ENCODE data around the gene ANO6. TPM values are rescaled to one million over a fixed set of nuclear protein-coding genes. Genes with fewer than 3 reads are reported as not detected.

The ANO6 gene
- total RNA-seq, 2 donors from 2014 or later = 24.4 to 28.0 TPM

DNA sequence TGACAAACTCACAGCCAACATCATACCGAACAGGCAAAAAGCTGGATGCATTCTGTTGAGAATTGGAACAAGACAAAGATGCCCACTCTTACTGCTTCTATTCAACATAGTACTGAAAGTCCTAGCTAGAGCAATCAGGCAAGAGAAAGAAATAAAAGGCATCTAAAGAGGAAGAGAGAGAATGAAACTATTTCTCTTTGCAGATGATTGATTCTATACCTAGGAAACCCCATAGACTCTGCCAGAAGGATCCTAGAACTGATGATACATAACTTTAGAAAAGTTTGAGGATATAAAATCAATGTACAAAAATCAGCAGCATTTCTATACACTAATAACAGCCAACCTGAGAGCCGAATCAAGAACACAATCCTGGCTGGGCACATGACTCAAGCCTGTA lies 6.1 kb upstream of the ANO6 start:
- WGBS, 2 donors = 93 to 98% methylated on average over 2 of the region's 2 CpGs
- intact Hi-C loops (cut with DNase I) = no loop called here
- H3K9me3 ChIP-seq = no peaks in the 10 kb centered on the region

DNA sequence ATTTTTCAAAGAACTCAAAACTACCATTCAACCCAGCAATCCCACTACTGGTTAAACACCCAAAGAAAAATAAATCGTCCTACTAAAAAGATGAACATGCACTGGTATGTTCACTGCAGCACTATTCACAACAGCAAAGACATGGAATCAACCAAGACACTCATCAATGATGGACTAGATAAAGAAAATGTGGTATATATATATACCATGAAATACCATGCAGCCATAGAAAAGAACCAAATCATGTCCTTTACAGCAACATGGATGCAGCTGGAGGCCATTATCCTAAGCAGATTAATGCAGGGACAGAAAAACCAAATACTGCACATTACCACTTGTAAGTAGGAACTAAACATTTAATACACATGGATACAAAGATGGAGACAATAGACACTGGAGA lies 3.8 kb upstream of the ANO6 start:
- H3K4me3 ChIP-seq = no peak overlapping the region
- ATAC-seq = no peak
- H3K9me3 ChIP-seq = no peaks in the 10 kb centered on the region
- DNase-seq = no peak
- H3K36me3 ChIP-seq (replicated peaks in 1 of 2; ENCODE audit: insufficient read depth in 1 of 2, low read depth in 2 of 2) = no peaks in the 10 kb centered on the region
- H3K27me3 ChIP-seq = no peaks in the 10 kb centered on the region
- TF ChIP-seq, protein P1, sequence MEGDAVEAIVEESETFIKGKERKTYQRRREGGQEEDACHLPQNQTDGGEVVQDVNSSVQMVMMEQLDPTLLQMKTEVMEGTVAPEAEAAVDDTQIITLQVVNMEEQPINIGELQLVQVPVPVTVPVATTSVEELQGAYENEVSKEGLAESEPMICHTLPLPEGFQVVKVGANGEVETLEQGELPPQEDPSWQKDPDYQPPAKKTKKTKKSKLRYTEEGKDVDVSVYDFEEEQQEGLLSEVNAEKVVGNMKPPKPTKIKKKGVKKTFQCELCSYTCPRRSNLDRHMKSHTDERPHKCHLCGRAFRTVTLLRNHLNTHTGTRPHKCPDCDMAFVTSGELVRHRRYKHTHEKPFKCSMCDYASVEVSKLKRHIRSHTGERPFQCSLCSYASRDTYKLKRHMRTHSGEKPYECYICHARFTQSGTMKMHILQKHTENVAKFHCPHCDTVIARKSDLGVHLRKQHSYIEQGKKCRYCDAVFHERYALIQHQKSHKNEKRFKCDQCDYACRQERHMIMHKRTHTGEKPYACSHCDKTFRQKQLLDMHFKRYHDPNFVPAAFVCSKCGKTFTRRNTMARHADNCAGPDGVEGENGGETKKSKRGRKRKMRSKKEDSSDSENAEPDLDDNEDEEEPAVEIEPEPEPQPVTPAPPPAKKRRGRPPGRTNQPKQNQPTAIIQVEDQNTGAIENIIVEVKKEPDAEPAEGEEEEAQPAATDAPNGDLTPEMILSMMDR (IDR thresholded peaks at IDR 0.05) = no peak
- H3K27ac ChIP-seq = no peak overlapping the region
- intact Hi-C loops (cut with DNase I) = no loop called here
- no peaks in the 10 kb centered on the region for H3K4me1 ChIP-seq
- 73 to 84% methylated on average over 1 of the region's 1 CpG for WGBS, 2 donors

More for the DNA sequence above, 6.1 kb upstream of the ANO6 start:
- Histone ChIP-seq H3K36me3 (replicated peaks in 1 of 2; ENCODE audit: insufficient read depth in 1 of 2, low read depth in 2 of 2) (no peaks in the 10 kb centered on the region), H3K27me3 (no peaks in the 10 kb centered on the region), H3K27ac (no peak overlapping the region), H3K4me1 (no peaks in the 10 kb centered on the region), H3K4me3 (no peak overlapping the region)
- DNase-seq (no peak), ATAC-seq (no peak)
- TF ChIP-seq, protein P1 (IDR thresholded peaks at IDR 0.05) = no peak
- TF ChIP-seq POLR2A (IDR thresholded peaks at IDR 0.05) = no peak

DNA sequence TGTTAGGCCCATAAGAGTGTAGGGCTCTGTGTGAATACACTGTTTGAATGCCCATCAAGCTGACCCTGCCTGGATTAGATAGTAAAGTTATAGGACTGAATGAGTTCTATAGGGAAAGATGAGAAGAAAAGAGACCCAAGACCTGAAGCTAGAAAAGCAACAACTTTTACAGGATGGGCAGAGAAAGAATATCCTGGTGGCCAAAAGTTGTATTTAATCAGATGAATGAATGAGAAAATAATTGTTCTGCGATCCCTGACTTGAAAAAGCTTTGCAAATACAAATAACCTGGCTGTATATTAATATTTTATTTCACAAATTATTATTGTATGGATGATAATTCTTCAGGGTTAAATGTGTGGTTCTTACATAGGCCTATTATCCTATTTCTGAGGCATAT lies 2.8 kb upstream of the ANO6 start:
- no peaks in the 10 kb centered on the region for H3K36me3 ChIP-seq (replicated peaks in 1 of 2; ENCODE audit: insufficient read depth in 1 of 2, low read depth in 2 of 2)
- H3K4me1 ChIP-seq = peaks cover 7% of the 10 kb centered on the region
- intact Hi-C loops (cut with DNase I) = no loop called here
- TF ChIP-seq, protein P1 (IDR thresholded peaks at IDR 0.05) = peak in 1 of 7 experiments; percentile 7
- TF ChIP-seq POLR2A (IDR thresholded peaks at IDR 0.05) = no peak
- ATAC-seq = no peak
- DNase-seq = no peak
- WGBS, 2 donors = 95 to 97% methylated on average over 1 of the region's 1 CpG
- H3K27me3 ChIP-seq = no peaks in the 10 kb centered on the region
- H3K9me3 ChIP-seq = no peaks in the 10 kb centered on the region
- no peak overlapping the region for H3K4me3 ChIP-seq
- H3K27ac ChIP-seq = no peak overlapping the region

DNA sequence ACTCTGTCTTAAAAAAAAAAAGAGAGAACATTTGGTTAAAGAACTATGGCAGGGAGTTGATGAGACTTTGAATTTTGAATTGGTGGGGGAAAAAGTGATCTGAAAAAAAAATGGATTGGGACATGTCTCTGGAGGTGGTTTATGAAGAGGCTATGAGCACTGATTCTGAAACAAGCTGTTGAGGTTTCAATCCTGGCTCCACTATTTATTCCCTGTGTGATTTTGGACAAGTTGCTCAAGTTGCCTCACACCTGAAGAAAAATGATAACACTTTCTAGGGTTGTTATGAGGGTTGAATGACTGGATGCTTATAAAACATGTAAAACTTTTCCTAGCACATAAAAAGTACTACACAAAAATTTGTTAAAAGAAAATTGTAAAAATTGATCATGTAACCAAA lies 1.8 kb upstream of the ANO6 start:
- no peak for ATAC-seq
- H3K27ac ChIP-seq = no peak overlapping the region
- no peak overlapping the region for H3K4me3 ChIP-seq
- intact Hi-C loops (cut with DNase I) = no loop called here
- no peaks in the 10 kb centered on the region for H3K36me3 ChIP-seq (replicated peaks in 1 of 2; ENCODE audit: insufficient read depth in 1 of 2, low read depth in 2 of 2)
- H3K4me1 ChIP-seq = peaks cover 17% of the 10 kb centered on the region
- no peak for TF ChIP-seq POLR2A (IDR thresholded peaks at IDR 0.05)
- TF ChIP-seq, protein P1 (IDR thresholded peaks at IDR 0.05) = no peak
- no peaks in the 10 kb centered on the region for H3K27me3 ChIP-seq
- no peak for DNase-seq
- H3K9me3 ChIP-seq = no peaks in the 10 kb centered on the region

DNA sequence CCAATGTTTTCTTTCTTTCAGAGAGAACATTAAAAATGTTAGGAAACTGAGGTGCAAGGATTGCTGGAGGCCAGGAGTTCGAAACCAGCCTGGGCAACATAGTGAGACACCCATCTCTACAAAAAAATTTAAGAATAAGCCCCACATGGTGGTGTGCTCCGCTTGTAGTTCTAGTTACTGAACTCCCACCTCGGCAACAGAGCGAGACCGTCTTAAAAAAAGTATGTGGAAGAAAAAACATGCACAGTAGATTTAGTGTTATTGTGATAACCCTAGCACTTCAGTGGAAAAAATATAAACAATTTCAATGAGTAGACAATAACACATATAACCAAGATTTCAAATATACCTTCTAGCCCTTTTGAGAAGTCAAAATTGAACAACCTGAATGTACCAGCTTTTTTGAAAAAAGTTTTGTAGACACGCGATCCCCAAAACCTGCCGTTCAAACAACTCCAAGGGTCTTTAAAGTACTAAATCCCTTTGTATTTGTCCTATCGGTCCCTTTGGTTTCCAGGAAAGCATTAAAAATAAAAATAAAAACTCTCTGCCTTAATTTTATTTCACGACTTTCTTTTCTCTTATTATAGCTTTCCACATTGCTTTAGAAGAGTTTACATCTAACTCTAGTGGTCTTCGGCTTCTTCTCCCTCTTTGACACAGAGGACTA lies 1.0 kb upstream of the ANO6 start:
- ATAC-seq = no peak
- peak in 2 of 4 donors; percentile 20 to 28 for DNase-seq
- Histone ChIP-seq H3K4me1 (peaks cover 25% of the 10 kb centered on the region), H3K36me3 (replicated peaks in 1 of 2; ENCODE audit: insufficient read depth in 1 of 2, low read depth in 2 of 2) (no peaks in the 10 kb centered on the region), H3K4me3 (peak overlapping the region; percentile 68 to 84), H3K9me3 (no peaks in the 10 kb centered on the region), H3K27ac (peak overlapping the region; percentile 79 to 96 (median 89)), H3K27me3 (no peaks in the 10 kb centered on the region)
- TF ChIP-seq POLR2A (IDR thresholded peaks at IDR 0.05) = no peak
- TF ChIP-seq, protein P1 (IDR thresholded peaks at IDR 0.05) = peak in 2 of 7 experiments; percentile 3 to 15
- intact Hi-C loops (cut with DNase I) = no loop called here
- WGBS, 2 donors = 6% methylated on average over 11 of the region's 11 CpGs
